ENCODE results near the gene ST3GAL4.

- TF ChIP-seq PRDM1 (tag by site-specific recombination; IDR thresholded peaks at IDR 0.05), result no peak
- no peak for TF ChIP-seq CTCF (tag by site-specific recombination; IDR thresholded peaks at IDR 0.05)
- TF ChIP-seq ZNF530 (tag by site-specific recombination; IDR thresholded peaks at IDR 0.05; ENCODE audit: low read depth), result no peak
- TF ChIP-seq, protein P1, sequence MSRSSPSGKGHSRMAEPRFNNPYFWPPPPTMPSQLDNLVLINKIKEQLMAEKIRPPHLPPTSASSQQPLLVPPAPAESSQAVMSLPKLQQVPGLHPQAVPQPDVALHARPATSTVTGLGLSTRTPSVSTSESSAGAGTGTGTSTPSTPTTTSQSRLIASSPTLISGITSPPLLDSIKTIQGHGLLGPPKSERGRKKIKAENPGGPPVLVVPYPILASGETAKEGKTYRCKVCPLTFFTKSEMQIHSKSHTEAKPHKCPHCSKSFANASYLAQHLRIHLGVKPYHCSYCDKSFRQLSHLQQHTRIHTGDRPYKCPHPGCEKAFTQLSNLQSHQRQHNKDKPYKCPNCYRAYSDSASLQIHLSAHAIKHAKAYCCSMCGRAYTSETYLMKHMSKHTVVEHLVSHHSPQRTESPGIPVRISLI (tag by site-specific recombination; IDR thresholded peaks at IDR 0.05), result no peak
- no peak for TF ChIP-seq ZNF366 (tag by site-specific recombination; conservative IDR thresholded peaks at IDR 0.05)
- no peak for TF ChIP-seq ZNF223 (tag by site-specific recombination; IDR thresholded peaks at IDR 0.05)
- TF ChIP-seq REST (tag by site-specific recombination; IDR thresholded peaks at IDR 0.05), result peak; percentile 36; the same call in 1 of the 2 replicates
- TF ChIP-seq ZNF549 (tag by site-specific recombination; IDR thresholded peaks at IDR 0.05), result no peak
- no peak for TF ChIP-seq TCF7L2 (IDR thresholded peaks at IDR 0.05; ENCODE audit: borderline replicate concordance, low read depth, low read length)
- no peak for TF ChIP-seq ZNF202 (tag by site-specific recombination; IDR thresholded peaks at IDR 0.05; ENCODE audit: borderline replicate concordance)
- TF ChIP-seq ZNF416 (tag by site-specific recombination; IDR thresholded peaks at IDR 0.05), result no peak
These were observed 726 bp downstream of the ST3GAL4 start for GRCh38 chr11:126355926-126356897.
